Occipital lobe (tissue), 2 donors: ENCODE data around the gene SPG21. TPM values are rescaled to one million over a fixed set of nuclear protein-coding genes. Genes with fewer than 3 reads are reported as not detected.

Experiments
- DNase-seq: peaks from one replicate; lab custom pipeline; 2025; lab: John Stamatoyannopoulos, UW
- total RNA-seq: library from RNA; depleted of rRNA; stranded (reverse); fragments of >200 nt; gene quantifications from one replicate; pipeline ENCODE4 v1.2.3, GENCODE V29; 2014

SPG21 gene
- total RNA-seq, 1 donor from 2014 or later, result 49.0 TPM

GRCh38 chr15:64991536-64992135 is 1.9 kb upstream of the SPG21 start:
- DNase-seq, result no peak

DNA sequence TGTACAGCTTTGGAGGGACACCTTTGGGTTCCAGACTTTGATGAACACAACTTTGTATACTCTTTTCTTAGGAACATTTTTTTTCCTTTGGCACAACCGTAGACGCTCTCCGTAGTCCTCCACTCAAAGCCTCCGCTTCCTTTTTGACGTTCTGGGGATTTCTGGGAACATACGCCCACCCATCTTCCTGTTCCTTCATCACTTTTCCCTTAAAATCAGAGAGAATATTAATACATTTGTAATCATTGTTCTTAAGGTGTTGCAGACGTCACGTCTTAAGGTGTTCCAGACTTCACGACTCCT is 405 bp upstream of the SPG21 start:
- no peak for DNase-seq

- DNase-seq, result no peak
Observed at GRCh38 chr15:64987136-64987535, 2.6 kb downstream of the SPG21 start.

- DNase-seq, result no peak
Observed at GRCh38 chr15:64985366-64986033, 4.2 kb downstream of the SPG21 start.

GRCh38 chr15:64982472-64982871 is 7.2 kb downstream of the SPG21 start:
- no peak for DNase-seq

DNA sequence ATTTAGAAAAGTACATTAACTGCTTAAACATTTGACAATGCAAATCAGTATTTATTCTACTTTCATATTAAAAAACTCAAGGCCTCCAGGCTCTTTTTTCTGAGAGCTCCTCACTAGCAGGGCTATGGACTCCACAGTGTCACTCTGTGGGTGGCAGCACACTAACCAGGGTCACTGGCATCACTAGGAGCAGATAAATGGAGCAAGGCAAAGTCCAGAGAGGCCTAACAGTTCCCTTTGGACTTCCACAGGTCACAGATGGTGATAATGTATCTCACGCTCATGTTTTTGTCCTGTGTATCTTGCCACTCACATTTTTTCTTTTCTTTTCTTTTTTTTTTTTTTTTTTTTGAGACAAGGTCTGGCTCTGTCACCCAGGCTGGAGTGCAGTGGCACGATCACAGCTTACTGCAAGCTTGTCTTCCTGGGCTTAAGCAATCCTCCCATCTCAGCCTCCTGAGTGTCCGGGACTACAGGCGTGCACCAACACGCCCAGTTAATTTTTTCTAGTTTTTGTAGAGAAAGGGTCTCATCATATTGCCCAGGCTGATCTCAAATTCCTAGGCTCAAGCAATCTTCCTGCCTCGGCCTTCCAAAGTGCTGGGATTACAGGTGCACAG is 7.8 kb downstream of the SPG21 start:
- DNase-seq, result no peak

DNA sequence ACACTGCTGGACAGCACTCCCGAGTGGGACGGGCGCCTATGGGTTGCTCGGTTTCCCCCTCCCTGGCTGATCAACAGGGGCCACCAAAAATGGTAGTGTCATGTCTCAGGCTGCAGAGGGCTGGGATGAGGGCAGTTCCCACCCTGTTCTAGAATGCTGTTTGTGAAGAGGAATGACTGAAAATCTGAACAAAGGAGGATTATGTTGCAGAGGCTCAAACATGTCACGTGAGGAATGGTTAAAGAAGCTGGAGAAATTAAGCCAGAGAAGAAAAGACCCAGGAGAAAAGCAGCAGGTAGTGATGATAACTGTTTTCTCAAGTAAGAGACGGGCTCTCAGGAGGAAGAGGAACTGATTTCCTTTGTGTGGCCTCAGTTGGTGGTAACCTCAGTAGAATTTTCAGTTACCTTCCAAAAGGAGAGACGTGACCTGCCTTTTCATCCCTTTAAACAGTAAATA is 10.4 kb downstream of the SPG21 start:
- DNase-seq, result no peak

GRCh38 chr15:64975390-64975789 is 14.3 kb downstream of the SPG21 start:
- no peak for DNase-seq

DNA sequence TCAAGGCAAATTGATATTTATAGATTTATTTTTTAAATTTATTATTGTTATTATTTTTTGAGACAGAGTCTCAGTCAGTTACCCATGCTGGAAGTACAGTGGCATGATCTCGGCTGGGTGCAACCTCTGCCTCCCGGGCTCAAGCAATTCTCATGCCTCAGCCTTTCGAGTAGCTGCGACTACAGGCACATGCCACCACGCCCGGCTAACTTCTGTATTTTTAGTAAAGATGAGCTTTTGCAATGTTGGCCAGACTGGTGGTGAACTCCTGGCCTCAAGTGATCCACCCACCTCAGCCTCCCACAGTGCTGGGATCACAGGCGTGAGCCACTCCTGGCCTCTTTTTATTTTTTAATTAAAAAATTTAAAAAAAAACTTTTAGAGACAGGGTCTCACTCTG is 19.0 kb downstream of the SPG21 start:
- no peak for DNase-seq

GRCh38 chr15:64969401-64969800 is 20.3 kb downstream of the SPG21 start:
- no peak for DNase-seq

DNA sequence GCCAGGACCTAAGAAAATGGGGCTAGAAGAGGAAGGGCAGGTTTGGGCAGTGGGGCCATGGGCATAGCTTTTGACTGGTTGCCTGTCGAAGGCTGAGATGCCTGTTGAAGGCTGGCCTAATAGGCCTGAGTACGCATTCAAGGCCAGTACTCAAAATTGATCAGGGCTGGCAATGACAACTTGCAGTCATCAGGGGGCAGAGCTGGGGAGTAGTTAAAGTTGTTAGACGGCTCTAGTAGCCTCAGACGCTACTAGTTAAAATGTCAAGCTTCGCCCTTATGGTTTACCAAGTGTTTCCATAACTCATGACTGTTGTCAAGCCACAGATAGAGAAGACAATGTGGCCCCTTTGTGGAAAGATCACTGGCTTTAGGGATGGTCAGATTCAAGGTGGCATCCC is 28.7 kb downstream of the SPG21 start:
- DNase-seq, result no peak

DNA sequence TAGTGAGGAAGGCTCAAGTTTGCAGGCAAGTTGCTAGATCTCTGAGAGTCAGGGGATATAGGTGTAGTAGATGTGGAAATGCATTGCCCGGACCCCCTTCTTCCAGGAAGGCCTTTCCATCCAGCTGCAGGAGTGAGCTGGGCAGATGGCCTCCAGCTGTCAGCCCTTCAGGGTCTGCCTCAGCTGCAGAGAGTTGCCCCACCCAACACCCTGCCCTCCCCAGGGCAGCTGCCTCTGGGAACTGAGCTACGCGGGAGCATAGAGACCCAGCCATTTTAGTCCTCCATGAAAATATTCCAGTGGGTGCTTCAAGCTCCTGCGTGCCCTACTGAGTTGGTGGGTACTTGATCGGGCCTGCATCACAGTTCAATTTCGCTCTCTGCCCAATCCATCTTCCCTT is 29.6 kb downstream of the SPG21 start:
- DNase-seq, result no peak

DNA sequence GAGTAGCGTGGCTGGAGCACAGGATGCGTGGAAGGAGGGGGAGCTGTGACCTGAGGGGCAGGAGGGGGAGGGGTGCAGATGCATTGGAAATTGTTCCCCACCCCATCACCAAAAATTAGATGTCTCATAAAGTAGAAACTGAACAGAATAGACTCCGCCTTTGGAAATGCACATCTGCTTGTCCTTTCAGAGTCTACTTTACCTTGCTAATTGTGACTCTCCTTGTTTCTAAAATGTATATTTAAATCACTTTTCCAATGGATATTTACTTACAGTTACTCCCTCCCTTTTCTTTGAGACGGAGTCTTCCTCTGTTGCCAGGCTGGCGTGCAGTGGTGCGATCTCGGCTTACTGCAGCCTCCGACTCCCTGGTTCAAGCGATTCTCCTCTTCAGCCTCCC is 30.6 kb downstream of the SPG21 start:
- DNase-seq, result no peak

DNA sequence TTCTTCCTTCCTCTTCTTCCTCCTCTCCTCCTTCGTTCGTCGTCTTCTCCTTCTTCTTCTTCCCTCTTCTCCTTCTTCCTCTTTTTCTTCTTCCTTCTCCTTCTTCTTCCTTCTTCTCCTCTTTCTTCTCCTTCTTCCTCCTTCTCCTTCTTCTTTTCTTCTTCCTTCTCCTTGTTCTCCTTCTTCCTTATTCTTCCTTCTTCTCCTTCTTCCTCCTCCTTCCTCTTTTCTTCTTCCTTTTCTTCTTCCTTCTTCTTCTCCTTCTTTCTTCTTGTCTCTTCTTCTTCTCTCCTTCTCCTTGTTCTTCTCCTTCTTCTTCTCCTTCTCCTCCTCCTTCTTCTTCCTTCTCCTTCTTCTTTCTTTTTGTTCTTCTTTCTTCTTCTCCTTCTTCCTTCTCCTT is 35.3 kb downstream of the SPG21 start:
- DNase-seq, result no peak

DNA sequence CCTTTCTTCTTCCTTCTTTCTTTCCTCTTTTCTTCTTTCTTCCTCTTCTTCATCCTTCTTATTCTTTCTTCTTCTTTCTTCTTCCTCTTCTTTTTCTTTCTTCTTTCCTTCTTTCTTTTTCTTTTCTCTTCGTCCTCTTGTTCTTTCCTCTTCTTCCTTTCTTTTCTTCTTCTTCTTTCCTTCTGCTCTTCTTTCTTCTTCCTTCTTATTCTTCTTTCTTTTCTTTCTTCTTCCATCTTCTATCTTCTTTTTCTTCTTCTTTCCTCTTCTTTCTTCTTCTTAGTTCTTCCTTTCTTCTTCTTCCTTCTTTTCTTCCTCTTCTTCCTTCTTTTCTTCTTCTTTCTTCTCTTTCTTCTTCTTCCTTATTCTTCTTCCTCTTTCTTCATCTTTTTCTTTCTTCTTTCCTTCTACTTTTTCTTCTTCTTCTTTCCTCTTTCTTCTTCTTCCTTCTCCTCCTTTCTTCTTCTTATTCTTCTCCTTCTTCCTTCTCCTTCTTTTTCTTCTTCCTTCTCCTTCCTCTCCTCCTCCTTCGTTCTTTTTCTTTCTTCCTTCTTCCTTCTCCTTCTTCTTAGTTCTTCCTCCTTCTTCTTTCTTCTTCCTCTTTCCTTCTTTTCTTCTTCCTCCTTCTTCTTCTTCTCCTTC is 37.8 kb downstream of the SPG21 start:
- DNase-seq, result no peak

- no peak for DNase-seq
Observed at GRCh38 chr15:64950888-64951287, 38.8 kb downstream of the SPG21 start.

- no peak for DNase-seq
Observed at GRCh38 chr15:64949383-64950186, 40.1 kb downstream of the SPG21 start.

- no peak for DNase-seq
Observed at GRCh38 chr15:64948916-64949315, 40.8 kb downstream of the SPG21 start.

DNA sequence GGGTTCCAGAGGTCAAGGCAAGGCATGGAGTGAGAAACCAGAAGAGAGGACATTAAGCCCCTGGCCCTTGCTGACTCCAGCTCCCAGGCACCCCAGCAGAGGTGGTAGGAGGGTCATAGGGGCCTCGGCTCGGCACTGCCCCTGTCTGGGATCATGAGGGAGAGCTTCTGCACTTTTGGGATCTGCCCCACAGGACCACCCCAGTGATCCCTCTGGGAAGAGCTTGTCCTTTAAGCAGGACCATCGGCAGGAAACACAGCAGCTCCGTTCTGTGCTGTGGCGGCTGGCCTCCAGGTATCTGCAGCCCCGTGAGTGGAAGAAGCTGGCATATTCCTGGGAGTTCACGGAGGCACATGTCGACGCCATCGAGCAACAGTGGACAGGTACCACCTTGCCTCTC is 42.5 kb downstream of the SPG21 start:
- no peak for DNase-seq

DNA sequence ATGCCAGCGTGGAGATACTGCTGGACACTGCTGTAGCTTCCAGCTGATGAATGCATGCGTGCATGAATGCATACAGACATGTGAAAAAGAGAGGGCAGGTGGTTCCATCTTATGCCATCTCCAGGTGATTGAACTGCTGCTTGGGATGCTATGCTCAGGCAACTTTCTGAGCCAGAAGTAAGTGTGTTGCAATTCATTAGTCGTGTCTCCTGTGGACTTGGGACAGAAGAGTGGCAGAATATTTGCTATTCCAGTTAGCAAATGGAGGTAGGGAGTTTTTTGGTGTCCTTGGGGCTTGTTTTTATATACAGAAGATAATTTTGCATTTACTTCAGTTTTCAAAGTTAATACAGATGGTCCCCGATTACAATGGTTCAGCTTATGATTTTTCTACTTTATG is 44.8 kb downstream of the SPG21 start:
- DNase-seq, result no peak

GRCh38 chr15:64943512-64944225 is 46.0 kb downstream of the SPG21 start:
- no peak for DNase-seq
